Activated T-cell treated with anti-CD3 and anti-CD28 coated beads, Interleukin-2, amount 50 U/mL, for 4 hours (primary cell): Measurements from ENCODE around the gene MORN5. TPM values are rescaled to one million over a fixed set of nuclear protein-coding genes. Genes with fewer than 3 reads are reported as not detected.

Source experiments
- ATAC-seq, 2 donors: fragments of 200-7000 bp; cut with Tn5 transposase; one replicate each; pipeline ENCODE4 v1.10.0; 2021
- DNase-seq: peaks from one replicate; pipeline ENCODE4 v3.0.0-alpha.2; 2020
- H3K27me3 Mint-ChIP-seq: one replicate; pipeline ENCODE4 v1.8.0; 2021; ENCODE audit warnings: low read depth, mixed read lengths
- H3K36me3 Mint-ChIP-seq: one replicate; pipeline ENCODE4 v1.8.0; 2022; ENCODE audit warnings: mixed read lengths; ENCODE audit not compliant: insufficient read depth
- H3K4me1 Mint-ChIP-seq: one replicate; pipeline ENCODE4 v1.8.0; 2021; ENCODE audit warnings: low read depth, mixed read lengths
- H3K4me3 Mint-ChIP-seq: one replicate; pipeline ENCODE4 v1.8.0; 2021; ENCODE audit warnings: mild to moderate bottlenecking, moderate library complexity, mixed read lengths
- H3K9me3 Mint-ChIP-seq: one replicate; pipeline ENCODE4 v1.8.0; 2021; ENCODE audit warnings: mixed read lengths
- total RNA-seq, 3 donors: library from RNA; stranded (reverse); gene quantifications; one replicate each; pipeline ENCODE4 v1.2.1, GENCODE V29; 2021

The MORN5 gene
- total RNA-seq, 3 donors from 2014 or later: not detected

GRCh38 chr9:122129969-122130368 lies 29.7 kb upstream of the MORN5 start:
- Mint-ChIP-seq H3K4me3 (no peak overlapping the region), H3K36me3 (no peaks in the 10 kb centered on the region), H3K9me3 (no peaks in the 10 kb centered on the region), H3K27me3 (peaks cover 31% of the 10 kb centered on the region), H3K4me1 (peaks cover 19% of the 10 kb centered on the region)
- DNase-seq (no peak), ATAC-seq (no peak)

GRCh38 chr9:122130837-122131236 lies 28.9 kb upstream of the MORN5 start:
- DNase-seq (no peak), ATAC-seq (no peak)
- H3K36me3 Mint-ChIP-seq: no peaks in the 10 kb centered on the region
- peaks cover 22% of the 10 kb centered on the region for H3K27me3 Mint-ChIP-seq
- H3K4me3 Mint-ChIP-seq: no peak overlapping the region
- peaks cover 16% of the 10 kb centered on the region for H3K4me1 Mint-ChIP-seq
- H3K9me3 Mint-ChIP-seq: no peaks in the 10 kb centered on the region

- DNase-seq (no peak), ATAC-seq (no peak)
- no peak overlapping the region for H3K4me3 Mint-ChIP-seq
Measured at GRCh38 chr9:122131401-122132001, 28.2 kb upstream of the MORN5 start.

GRCh38 chr9:122132539-122132938 lies 27.2 kb upstream of the MORN5 start:
- Mint-ChIP-seq H3K4me1 (peaks cover 4% of the 10 kb centered on the region), H3K36me3 (no peaks in the 10 kb centered on the region), H3K9me3 (no peaks in the 10 kb centered on the region), H3K27me3 (peaks cover 10% of the 10 kb centered on the region), H3K4me3 (no peak overlapping the region)
- ATAC-seq (no peak), DNase-seq (no peak)

More at GRCh38 chr9:122131401-122132001, 28.2 kb upstream of the MORN5 start:
- peaks cover 16% of the 10 kb centered on the region for H3K27me3 Mint-ChIP-seq
- no peaks in the 10 kb centered on the region for H3K36me3 Mint-ChIP-seq
- peaks cover 10% of the 10 kb centered on the region for H3K4me1 Mint-ChIP-seq
- H3K9me3 Mint-ChIP-seq: no peaks in the 10 kb centered on the region

- no peak for DNase-seq
- Mint-ChIP-seq H3K27me3 (peaks cover 10% of the 10 kb centered on the region), H3K4me1 (no peaks in the 10 kb centered on the region), H3K9me3 (no peaks in the 10 kb centered on the region), H3K36me3 (no peaks in the 10 kb centered on the region), H3K4me3 (no peak overlapping the region)
- no peak for ATAC-seq
Measured at GRCh38 chr9:122133263-122133983, 26.3 kb upstream of the MORN5 start.

GRCh38 chr9:122133984-122134535 lies 25.6 kb upstream of the MORN5 start:
- H3K36me3 Mint-ChIP-seq: no peaks in the 10 kb centered on the region
- no peak for DNase-seq
- H3K4me3 Mint-ChIP-seq: no peak overlapping the region
- H3K4me1 Mint-ChIP-seq: no peaks in the 10 kb centered on the region
- ATAC-seq: no peak
- peaks cover 10% of the 10 kb centered on the region for H3K27me3 Mint-ChIP-seq
- no peaks in the 10 kb centered on the region for H3K9me3 Mint-ChIP-seq

- no peaks in the 10 kb centered on the region for H3K36me3 Mint-ChIP-seq
- DNase-seq (no peak), ATAC-seq (no peak)
- no peaks in the 10 kb centered on the region for H3K4me1 Mint-ChIP-seq
- H3K9me3 Mint-ChIP-seq: no peaks in the 10 kb centered on the region
- H3K4me3 Mint-ChIP-seq: no peak overlapping the region
- peaks cover 6% of the 10 kb centered on the region for H3K27me3 Mint-ChIP-seq
Measured at GRCh38 chr9:122134822-122135528, 24.7 kb upstream of the MORN5 start.

- Mint-ChIP-seq H3K4me1 (no peaks in the 10 kb centered on the region), H3K9me3 (no peaks in the 10 kb centered on the region), H3K27me3 (peaks cover 6% of the 10 kb centered on the region), H3K36me3 (no peaks in the 10 kb centered on the region), H3K4me3 (no peak overlapping the region)
- ATAC-seq (no peak), DNase-seq (no peak)
Measured at GRCh38 chr9:122135529-122135859, 24.2 kb upstream of the MORN5 start.

GRCh38 chr9:122138560-122139268 lies 21.0 kb upstream of the MORN5 start:
- ATAC-seq: no peak
- Mint-ChIP-seq H3K4me1 (no peaks in the 10 kb centered on the region), H3K27me3 (no peaks in the 10 kb centered on the region), H3K36me3 (peaks cover 7% of the 10 kb centered on the region), H3K9me3 (no peaks in the 10 kb centered on the region), H3K4me3 (no peak overlapping the region)
- DNase-seq: no peak

GRCh38 chr9:122140368-122141193 lies 19.1 kb upstream of the MORN5 start:
- ATAC-seq (no peak), DNase-seq (no peak)
- Mint-ChIP-seq H3K27me3 (no peaks in the 10 kb centered on the region), H3K4me3 (no peak overlapping the region), H3K9me3 (no peaks in the 10 kb centered on the region), H3K4me1 (no peaks in the 10 kb centered on the region), H3K36me3 (peaks cover 18% of the 10 kb centered on the region)

- H3K4me3 Mint-ChIP-seq: no peak overlapping the region
- H3K4me1 Mint-ChIP-seq: no peaks in the 10 kb centered on the region
- DNase-seq (no peak), ATAC-seq (no peak)
- H3K27me3 Mint-ChIP-seq: no peaks in the 10 kb centered on the region
- H3K9me3 Mint-ChIP-seq: no peaks in the 10 kb centered on the region
- peaks cover 20% of the 10 kb centered on the region for H3K36me3 Mint-ChIP-seq
Measured at GRCh38 chr9:122141671-122142070, 18.0 kb upstream of the MORN5 start.

GRCh38 chr9:122143296-122143695 lies 16.4 kb upstream of the MORN5 start:
- H3K27me3 Mint-ChIP-seq: no peaks in the 10 kb centered on the region
- no peak for ATAC-seq
- peaks cover 30% of the 10 kb centered on the region for H3K36me3 Mint-ChIP-seq
- H3K4me1 Mint-ChIP-seq: no peaks in the 10 kb centered on the region
- no peaks in the 10 kb centered on the region for H3K9me3 Mint-ChIP-seq
- H3K4me3 Mint-ChIP-seq: no peak overlapping the region
- DNase-seq: no peak

GRCh38 chr9:122143876-122144405 lies 15.8 kb upstream of the MORN5 start:
- ATAC-seq (no peak), DNase-seq (no peak)
- Mint-ChIP-seq H3K4me1 (no peaks in the 10 kb centered on the region), H3K4me3 (no peak overlapping the region), H3K9me3 (no peaks in the 10 kb centered on the region), H3K27me3 (no peaks in the 10 kb centered on the region), H3K36me3 (peaks cover 33% of the 10 kb centered on the region)
